HG03354 (cell line): Measurements from ENCODE around the gene BCAS4.

Source experiments
- ATAC-seq: cut with Tn5 transposase; IDR thresholded peaks from one replicate; pipeline ENCODE4 v1.9.1; 2021; ENCODE audit warnings: mild to moderate bottlenecking; ENCODE audit not compliant: unreplicated experiment, poor library complexity, severe bottlenecking

The BCAS4 gene

GRCh38 chr20:50848341-50848808, 53.5 kb downstream of the BCAS4 start:
- ATAC-seq: no peak

- ATAC-seq: no peak
Observed at GRCh38 chr20:50848846-50849673, 54.2 kb downstream of the BCAS4 start.

- no peak for ATAC-seq
Observed at GRCh38 chr20:50850721-50851286, 55.9 kb downstream of the BCAS4 start.

- no peak for ATAC-seq
Observed at GRCh38 chr20:50852085-50852484, 57.2 kb downstream of the BCAS4 start.

- no peak for ATAC-seq
Observed at GRCh38 chr20:50854506-50855249, 59.8 kb downstream of the BCAS4 start.

GRCh38 chr20:50855498-50856474, 60.9 kb downstream of the BCAS4 start:
- ATAC-seq: no peak

GRCh38 chr20:50856475-50857041, 61.7 kb downstream of the BCAS4 start:
- no peak for ATAC-seq

GRCh38 chr20:50857348-50857747, 62.5 kb downstream of the BCAS4 start:
- ATAC-seq: no peak

GRCh38 chr20:50858525-50858924, 63.7 kb downstream of the BCAS4 start:
- no peak for ATAC-seq

GRCh38 chr20:50859161-50859560, 64.3 kb downstream of the BCAS4 start:
- ATAC-seq: no peak

- ATAC-seq: no peak
Observed at GRCh38 chr20:50861012-50861411, 66.2 kb downstream of the BCAS4 start.

- no peak for ATAC-seq
Observed at GRCh38 chr20:50862546-50862945, 67.7 kb downstream of the BCAS4 start.

- ATAC-seq: no peak
Observed at GRCh38 chr20:50865114-50865513, 70.3 kb downstream of the BCAS4 start.

GRCh38 chr20:50865591-50865990, 70.7 kb downstream of the BCAS4 start:
- ATAC-seq: no peak

- ATAC-seq: no peak
Observed at GRCh38 chr20:50866036-50866685, 71.3 kb downstream of the BCAS4 start.

GRCh38 chr20:50866831-50867230, 72.0 kb downstream of the BCAS4 start:
- ATAC-seq: no peak

- ATAC-seq: no peak
Observed at GRCh38 chr20:50867805-50868204, 72.9 kb downstream of the BCAS4 start.
